ENCODE data around the gene GNLY.

The GNLY gene

DNA sequence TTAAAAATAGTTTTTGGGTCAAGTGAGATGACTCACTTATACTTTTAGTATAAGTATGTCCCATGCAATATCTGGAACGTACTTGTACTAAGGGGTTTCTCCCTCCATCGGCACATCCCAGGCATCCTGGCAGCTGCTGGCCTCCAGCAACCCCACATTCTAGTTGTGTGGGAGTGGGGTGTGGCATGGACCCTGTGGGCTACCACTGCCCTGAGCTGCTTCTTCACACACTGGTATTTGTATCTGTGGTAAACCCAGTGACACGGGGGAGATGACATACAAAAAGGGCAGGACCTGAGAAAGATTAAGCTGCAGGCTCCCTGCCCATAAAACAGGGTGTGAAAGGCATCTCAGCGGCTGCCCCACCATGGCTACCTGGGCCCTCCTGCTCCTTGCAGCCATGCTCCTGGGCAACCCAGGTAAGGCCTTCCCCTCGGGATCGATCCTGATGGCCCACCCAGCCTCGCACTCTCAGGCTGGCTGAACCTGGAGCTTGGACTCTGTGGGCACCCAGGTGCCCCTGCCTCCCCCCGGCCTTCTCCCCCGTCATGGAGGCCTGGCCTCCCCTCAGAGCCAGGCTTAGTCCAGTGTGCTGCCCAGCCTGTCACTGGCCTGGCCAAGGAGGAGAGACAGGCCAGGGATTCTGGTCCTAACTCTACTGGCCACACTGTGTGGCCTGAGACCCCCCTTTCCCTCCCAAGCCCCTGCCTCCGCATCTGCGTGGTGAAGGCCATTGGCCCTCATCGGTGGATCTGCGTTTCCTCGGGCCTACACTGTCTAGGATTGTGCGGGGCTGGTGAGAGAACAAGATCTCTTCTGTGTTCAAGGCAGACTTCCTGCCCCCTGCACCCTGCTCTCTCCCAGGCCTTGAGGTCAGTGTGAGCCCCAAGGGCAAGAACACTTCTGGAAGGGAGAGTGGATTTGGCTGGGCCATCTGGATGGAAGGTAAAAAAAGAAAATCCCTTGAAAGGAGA lies at the start of gene GNLY:
Gene GNLY (plus strand): TSS at position 307 of the 974 bp plus-strand sequence. CDS start 61 bp downstream, at position 368.
- peaks cover 9% of the 10 kb centered on the region for H3K27me3 ChIP-seq (replicated peaks; ENCODE audit: control insufficient read depth, insufficient read depth, low read length)
- H3K36me3 ChIP-seq (ENCODE audit: control insufficient read depth, insufficient read depth, low read length, severe bottlenecking): no peaks in the 10 kb centered on the region
- no peak within 1 kb of the TSS for H3K4me3 ChIP-seq (ENCODE audit: low read length)
- no peak for DNase-seq (ENCODE audit: low read depth)
- no peaks in the 10 kb centered on the region for H3K9me3 ChIP-seq (ENCODE audit: control insufficient read depth, low read length)
- no peak within 1 kb of the TSS for H3K9ac ChIP-seq (ENCODE audit: low read length)
- H3K4me1 ChIP-seq (ENCODE audit: control insufficient read depth, insufficient read depth, low read length): no peaks in the 10 kb centered on the region

- no peak overlapping the region for H3K9ac ChIP-seq (ENCODE audit: low read length)
- H3K27me3 ChIP-seq (replicated peaks; ENCODE audit: control insufficient read depth, insufficient read depth, low read length): no peaks in the 10 kb centered on the region
- DNase-seq (ENCODE audit: low read depth): no peak
- no peaks in the 10 kb centered on the region for H3K9me3 ChIP-seq (ENCODE audit: control insufficient read depth, low read length)
- no peak overlapping the region for H3K4me3 ChIP-seq (ENCODE audit: low read length)
- peaks cover 98% of the 10 kb centered on the region for H3K36me3 ChIP-seq (ENCODE audit: control insufficient read depth, insufficient read depth, low read length, severe bottlenecking)
- peaks cover 12% of the 10 kb centered on the region for H3K4me1 ChIP-seq (ENCODE audit: control insufficient read depth, insufficient read depth, low read length)
Observed at GRCh38 chr2:85644909-85645308, 49.2 kb upstream of the GNLY start.

DNA sequence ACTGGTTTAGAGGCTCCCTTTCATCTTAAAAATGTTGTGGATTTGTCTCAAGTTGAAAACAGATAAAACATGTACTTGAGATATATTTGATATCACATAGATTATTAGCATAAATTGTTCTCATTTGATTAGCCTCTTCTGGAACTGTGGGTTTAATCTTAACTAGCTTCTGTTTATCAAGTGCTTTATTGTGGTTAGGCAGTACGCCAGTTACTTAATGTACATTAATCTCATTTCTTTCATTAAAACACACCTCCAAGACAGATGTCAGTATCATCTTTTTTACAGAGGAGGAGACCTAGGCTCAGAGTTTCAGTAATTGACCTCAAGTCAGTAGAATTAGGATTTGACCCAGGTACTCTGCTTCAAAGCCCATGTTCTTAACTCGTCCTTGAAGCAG lies 48.0 kb upstream of the GNLY start:
- DNase-seq (ENCODE audit: low read depth): no peak
- no peaks in the 10 kb centered on the region for H3K27me3 ChIP-seq (replicated peaks; ENCODE audit: control insufficient read depth, insufficient read depth, low read length)
- no peak overlapping the region for H3K9ac ChIP-seq (ENCODE audit: low read length)
- no peak overlapping the region for H3K4me3 ChIP-seq (ENCODE audit: low read length)
- peaks cover 16% of the 10 kb centered on the region for H3K4me1 ChIP-seq (ENCODE audit: control insufficient read depth, insufficient read depth, low read length)
- no peaks in the 10 kb centered on the region for H3K9me3 ChIP-seq (ENCODE audit: control insufficient read depth, low read length)
- peaks cover 96% of the 10 kb centered on the region for H3K36me3 ChIP-seq (ENCODE audit: control insufficient read depth, insufficient read depth, low read length, severe bottlenecking)

GRCh38 chr2:85647823-85648526 lies 46.2 kb upstream of the GNLY start:
- H3K4me1 ChIP-seq (ENCODE audit: control insufficient read depth, insufficient read depth, low read length): peaks cover 28% of the 10 kb centered on the region
- H3K4me3 ChIP-seq (ENCODE audit: low read length): no peak overlapping the region
- H3K9me3 ChIP-seq (ENCODE audit: control insufficient read depth, low read length): no peaks in the 10 kb centered on the region
- H3K9ac ChIP-seq (ENCODE audit: low read length): no peak overlapping the region
- no peak for DNase-seq (ENCODE audit: low read depth)
- H3K36me3 ChIP-seq (ENCODE audit: control insufficient read depth, insufficient read depth, low read length, severe bottlenecking): peaks cover 87% of the 10 kb centered on the region
- H3K27me3 ChIP-seq (replicated peaks; ENCODE audit: control insufficient read depth, insufficient read depth, low read length): no peaks in the 10 kb centered on the region

DNA sequence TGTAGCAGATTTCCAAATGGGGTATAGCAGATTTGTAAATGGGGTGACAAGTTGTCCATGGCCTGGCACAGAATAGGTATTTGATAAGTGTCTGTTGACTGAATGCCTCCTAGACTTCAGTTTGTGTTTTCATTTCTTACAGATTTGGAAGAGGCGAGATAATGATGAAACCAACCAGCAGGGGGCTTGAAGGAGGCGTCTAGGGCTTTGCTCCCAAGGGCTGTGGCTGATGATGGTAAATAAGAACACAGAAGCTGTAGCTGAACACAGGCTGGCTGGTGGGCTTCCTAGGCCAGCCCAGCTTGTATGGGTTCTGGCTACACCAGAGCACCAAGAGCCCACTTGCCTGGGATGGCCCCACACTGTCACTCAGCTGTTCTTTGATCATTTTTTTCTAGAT lies 45.5 kb upstream of the GNLY start:
- Histone ChIP-seq H3K4me3 (ENCODE audit: low read length) (no peak overlapping the region), H3K4me1 (ENCODE audit: control insufficient read depth, insufficient read depth, low read length) (peaks cover 32% of the 10 kb centered on the region), H3K9me3 (ENCODE audit: control insufficient read depth, low read length) (no peaks in the 10 kb centered on the region), H3K36me3 (ENCODE audit: control insufficient read depth, insufficient read depth, low read length, severe bottlenecking) (peaks cover 81% of the 10 kb centered on the region), H3K27me3 (replicated peaks; ENCODE audit: control insufficient read depth, insufficient read depth, low read length) (no peaks in the 10 kb centered on the region), H3K9ac (ENCODE audit: low read length) (no peak overlapping the region)
- DNase-seq (ENCODE audit: low read depth): peak; percentile 86

GRCh38 chr2:85649201-85650190 lies 44.7 kb upstream of the GNLY start:
- peak overlapping the region; percentile 27 for H3K9ac ChIP-seq (ENCODE audit: low read length)
- peaks cover 32% of the 10 kb centered on the region for H3K4me1 ChIP-seq (ENCODE audit: control insufficient read depth, insufficient read depth, low read length)
- peaks cover 80% of the 10 kb centered on the region for H3K36me3 ChIP-seq (ENCODE audit: control insufficient read depth, insufficient read depth, low read length, severe bottlenecking)
- no peaks in the 10 kb centered on the region for H3K27me3 ChIP-seq (replicated peaks; ENCODE audit: control insufficient read depth, insufficient read depth, low read length)
- DNase-seq (ENCODE audit: low read depth): peak; percentile 75
- no peak overlapping the region for H3K4me3 ChIP-seq (ENCODE audit: low read length)
- H3K9me3 ChIP-seq (ENCODE audit: control insufficient read depth, low read length): no peaks in the 10 kb centered on the region

DNA sequence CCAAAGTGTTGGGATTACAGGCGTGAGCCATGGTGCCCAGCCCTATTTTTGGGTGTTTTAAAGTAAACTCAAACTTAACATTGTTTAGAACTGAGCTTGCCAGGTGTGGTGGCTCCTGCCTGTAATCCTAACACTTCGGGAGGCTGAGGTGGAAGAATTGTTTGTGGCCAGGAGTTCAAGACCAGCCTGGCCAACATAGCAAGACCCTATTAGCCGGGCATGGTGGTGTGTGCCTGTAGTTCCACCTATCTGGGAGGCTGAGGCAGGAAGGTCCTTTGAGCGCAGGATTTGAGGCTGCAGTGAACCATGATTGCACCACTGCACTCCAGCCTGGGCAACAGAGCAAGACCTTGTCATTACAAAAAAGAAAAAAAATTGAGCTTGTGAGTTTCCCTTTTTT lies 43.7 kb upstream of the GNLY start:
- DNase-seq (ENCODE audit: low read depth): no peak
- H3K36me3 ChIP-seq (ENCODE audit: control insufficient read depth, insufficient read depth, low read length, severe bottlenecking): peaks cover 70% of the 10 kb centered on the region
- no peak overlapping the region for H3K9ac ChIP-seq (ENCODE audit: low read length)
- no peak overlapping the region for H3K4me3 ChIP-seq (ENCODE audit: low read length)
- no peaks in the 10 kb centered on the region for H3K9me3 ChIP-seq (ENCODE audit: control insufficient read depth, low read length)
- H3K4me1 ChIP-seq (ENCODE audit: control insufficient read depth, insufficient read depth, low read length): peaks cover 34% of the 10 kb centered on the region
- no peaks in the 10 kb centered on the region for H3K27me3 ChIP-seq (replicated peaks; ENCODE audit: control insufficient read depth, insufficient read depth, low read length)

DNA sequence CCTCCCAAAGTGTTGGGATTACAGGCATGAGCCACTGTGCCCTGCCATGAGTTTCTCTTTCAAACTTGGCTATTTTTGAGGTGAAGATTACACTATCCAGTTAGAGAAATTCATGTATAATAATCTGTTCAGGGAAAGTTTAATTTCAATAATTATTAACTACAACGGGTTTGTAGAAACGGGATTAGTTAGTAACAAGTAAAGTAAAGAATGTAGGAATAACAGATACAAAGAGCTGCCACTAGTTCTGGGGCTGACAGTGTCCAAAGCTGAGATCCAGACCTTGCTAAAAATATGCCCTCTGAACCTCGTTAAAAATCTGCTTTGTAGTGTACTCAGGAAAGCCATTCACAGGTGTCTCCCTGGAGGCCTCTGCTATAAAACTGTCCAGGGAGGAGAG lies 43.1 kb upstream of the GNLY start:
- peaks cover 40% of the 10 kb centered on the region for H3K4me1 ChIP-seq (ENCODE audit: control insufficient read depth, insufficient read depth, low read length)
- H3K27me3 ChIP-seq (replicated peaks; ENCODE audit: control insufficient read depth, insufficient read depth, low read length): no peaks in the 10 kb centered on the region
- peaks cover 64% of the 10 kb centered on the region for H3K36me3 ChIP-seq (ENCODE audit: control insufficient read depth, insufficient read depth, low read length, severe bottlenecking)
- no peak overlapping the region for H3K9ac ChIP-seq (ENCODE audit: low read length)
- no peak for DNase-seq (ENCODE audit: low read depth)
- H3K4me3 ChIP-seq (ENCODE audit: low read length): no peak overlapping the region
- H3K9me3 ChIP-seq (ENCODE audit: control insufficient read depth, low read length): no peaks in the 10 kb centered on the region

GRCh38 chr2:85652056-85652455 lies 42.1 kb upstream of the GNLY start:
- Histone ChIP-seq H3K4me1 (ENCODE audit: control insufficient read depth, insufficient read depth, low read length) (peaks cover 47% of the 10 kb centered on the region), H3K27me3 (replicated peaks; ENCODE audit: control insufficient read depth, insufficient read depth, low read length) (no peaks in the 10 kb centered on the region), H3K36me3 (ENCODE audit: control insufficient read depth, insufficient read depth, low read length, severe bottlenecking) (peaks cover 55% of the 10 kb centered on the region), H3K4me3 (ENCODE audit: low read length) (no peak overlapping the region), H3K9me3 (ENCODE audit: control insufficient read depth, low read length) (no peaks in the 10 kb centered on the region), H3K9ac (ENCODE audit: low read length) (no peak overlapping the region)
- DNase-seq (ENCODE audit: low read depth): no peak

GRCh38 chr2:85653996-85654395 lies 40.2 kb upstream of the GNLY start:
- Histone ChIP-seq H3K4me1 (ENCODE audit: control insufficient read depth, insufficient read depth, low read length) (peaks cover 44% of the 10 kb centered on the region), H3K9ac (ENCODE audit: low read length) (no peak overlapping the region), H3K36me3 (ENCODE audit: control insufficient read depth, insufficient read depth, low read length, severe bottlenecking) (peaks cover 45% of the 10 kb centered on the region), H3K9me3 (ENCODE audit: control insufficient read depth, low read length) (no peaks in the 10 kb centered on the region), H3K27me3 (replicated peaks; ENCODE audit: control insufficient read depth, insufficient read depth, low read length) (no peaks in the 10 kb centered on the region), H3K4me3 (ENCODE audit: low read length) (no peak overlapping the region)
- no peak for DNase-seq (ENCODE audit: low read depth)
